8988T (cell line): Measurements from ENCODE around the gene SSBP4.
"Not testable (repeated sequence)": the region's sequence is repeated elsewhere in the genome, so short reads cannot be mapped to it uniquely, and the experiment has no call there.

Experiments used
- DNase-seq: peaks from one replicate; pipeline ENCODE4 v3.0.0; 2011

Gene SSBP4

GRCh38 chr19:18396471-18397241 is 22.5 kb upstream of the SSBP4 start:
- DNase-seq, result no peak

- no peak for DNase-seq
Observed at GRCh38 chr19:18397242-18398202, 21.7 kb upstream of the SSBP4 start, which contains the start of gene LRRC25. TSS of gene LRRC25 (minus strand) at chr19:18397622. CDS start at chr19:18396963, 659 bp downstream.

- no peak for DNase-seq
Observed at GRCh38 chr19:18399008-18399407, 20.2 kb upstream of the SSBP4 start.

- no peak for DNase-seq
Observed at GRCh38 chr19:18401580-18402112, 17.6 kb upstream of the SSBP4 start.

GRCh38 chr19:18402455-18403248 is 16.5 kb upstream of the SSBP4 start:
- DNase-seq, result not testable (repeated sequence)

GRCh38 chr19:18405754-18406153 is 13.4 kb upstream of the SSBP4 start:
- not testable (repeated sequence) for DNase-seq

GRCh38 chr19:18406749-18407148 is 12.4 kb upstream of the SSBP4 start:
- no peak for DNase-seq

- no peak for DNase-seq
Observed at GRCh38 chr19:18408053-18408476, 11.1 kb upstream of the SSBP4 start.

GRCh38 chr19:18412610-18413239 is 6.5 kb upstream of the SSBP4 start:
- DNase-seq, result no peak

GRCh38 chr19:18414504-18415177 is 4.6 kb upstream of the SSBP4 start:
- no peak for DNase-seq

GRCh38 chr19:18415178-18415867 is 3.9 kb upstream of the SSBP4 start:
- no peak for DNase-seq

- DNase-seq, result no peak
Observed at GRCh38 chr19:18416778-18417249, 2.4 kb upstream of the SSBP4 start.

GRCh38 chr19:18417250-18418028 is 1.8 kb upstream of the SSBP4 start:
- DNase-seq, result no peak

GRCh38 chr19:18418029-18418482 is 1.1 kb upstream of the SSBP4 start:
- DNase-seq, result no peak

GRCh38 chr19:18418483-18419194 is 559 bp upstream of the SSBP4 start:
- DNase-seq, result no peak

GRCh38 chr19:18419699-18420460 is 682 bp downstream of the SSBP4 start:
- DNase-seq, result peak; percentile 84

GRCh38 chr19:18420930-18421329 is 1.7 kb downstream of the SSBP4 start:
- no peak for DNase-seq

GRCh38 chr19:18421371-18421959 is 2.3 kb downstream of the SSBP4 start:
- DNase-seq, result no peak
